ENCODE measurements around the gene DNM2.
"Not testable (repeated sequence)": the region's sequence is repeated elsewhere in the genome, so short reads cannot be mapped to it uniquely, and the experiment has no call there.

DNM2 gene

DNA sequence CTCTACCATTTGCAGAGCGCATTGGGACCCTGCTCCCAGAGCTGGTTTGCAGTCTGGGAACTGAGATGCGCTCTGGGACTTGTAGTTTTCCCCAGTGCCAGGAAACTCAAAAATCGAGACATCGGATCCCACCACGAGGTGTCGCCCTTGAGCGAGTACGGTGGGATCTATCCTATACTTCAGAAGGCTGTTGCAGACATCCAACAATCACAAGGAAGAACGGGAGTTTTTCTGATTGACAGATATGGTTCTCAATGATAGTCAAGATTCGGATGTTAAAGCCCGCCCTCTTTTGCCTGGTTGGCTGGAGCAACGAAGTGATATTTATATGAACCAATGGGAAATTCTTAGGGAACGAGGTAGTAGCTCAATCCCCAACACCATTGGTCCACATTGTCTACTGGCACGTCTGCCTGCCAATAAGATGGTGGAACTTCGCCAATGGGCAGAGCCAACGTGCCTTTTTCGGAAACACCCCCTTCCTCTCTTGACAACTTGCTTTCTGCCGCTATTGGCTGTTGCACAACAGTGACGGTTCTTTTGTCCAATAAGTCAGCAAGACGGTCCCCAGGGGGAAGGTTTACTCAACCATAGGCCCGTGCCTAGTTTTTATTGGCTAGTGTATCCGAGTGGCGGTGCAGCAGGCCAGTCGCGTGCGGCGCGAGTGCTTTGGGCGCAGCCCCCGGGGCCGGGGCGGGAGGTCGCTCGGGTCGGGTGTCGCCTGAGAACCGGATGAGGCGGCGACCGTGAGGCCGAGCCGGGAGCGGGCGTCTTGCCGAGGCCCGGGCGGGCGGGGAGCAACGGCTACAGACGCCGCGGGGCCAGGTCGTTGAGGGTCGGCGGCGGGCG lies at the start of gene DNM2:
Gene DNM2, plus strand, starts transcription at position 724 of the 849 bp plus-strand sequence. CDS start 164 bp downstream, outside the sequence.
- H3K27me3 ChIP-seq (ENCODE audit: insufficient read depth, insufficient read length) = no peaks in the 10 kb centered on the region
- peak within 1 kb of the TSS; percentile 99 for H3K4me3 ChIP-seq (ENCODE audit: insufficient read length, low read depth)
- H3K36me3 ChIP-seq (ENCODE audit: insufficient read depth, insufficient read length, low read length) = peaks cover 42% of the 10 kb centered on the region
- peak within 1 kb of the TSS; percentile 98 for H3K9ac ChIP-seq (ENCODE audit: insufficient read length, low read depth)
- TF ChIP-seq YY1 (IDR thresholded peaks at IDR 0.05; ENCODE audit: insufficient read depth, insufficient read length) (no peak), ZNF274 (IDR thresholded peaks at IDR 0.05; ENCODE audit: low read depth, low read length) (no peak), SUZ12 (IDR thresholded peaks at IDR 0.05; ENCODE audit: extremely low read depth, insufficient read depth, insufficient read length) (no peak)
- H3K9me3 ChIP-seq (ENCODE audit: insufficient read depth, low read length) = no peaks in the 10 kb centered on the region
- H3K4me1 ChIP-seq (ENCODE audit: insufficient read depth, insufficient read length) = no peaks in the 10 kb centered on the region
- DNase-seq (ENCODE audit: low read depth, low spot score) = peak; percentile 100

DNA sequence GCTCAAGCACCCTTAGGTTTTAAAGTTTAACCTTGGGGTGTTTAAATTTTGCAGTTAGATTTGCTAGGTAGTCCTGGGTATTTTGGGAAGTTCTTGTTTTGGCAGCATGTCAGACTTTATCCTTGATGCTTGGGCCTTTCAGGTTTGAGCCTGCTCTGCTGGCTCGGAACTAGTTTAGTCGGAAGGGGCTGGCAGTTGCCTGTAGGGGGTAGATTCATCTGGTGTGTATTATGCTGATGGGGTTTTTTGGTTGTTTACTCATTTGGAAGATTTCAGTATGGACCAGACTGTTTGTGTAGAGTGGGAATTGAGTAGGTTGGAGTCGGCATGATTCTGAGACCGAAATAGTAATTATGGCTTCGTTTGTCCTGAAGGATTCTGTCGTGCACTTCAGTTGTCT lies 48.6 kb upstream of the DNM2 start:
- H3K9me3 ChIP-seq (ENCODE audit: insufficient read depth, low read length) = no peaks in the 10 kb centered on the region
- no peak overlapping the region for H3K9ac ChIP-seq (ENCODE audit: insufficient read length, low read depth)
- DNase-seq (ENCODE audit: low read depth, low spot score) = no peak
- no peak overlapping the region for H3K4me3 ChIP-seq (ENCODE audit: insufficient read length, low read depth)
- H3K27me3 ChIP-seq (ENCODE audit: insufficient read depth, insufficient read length) = no peaks in the 10 kb centered on the region
- no peak for TF ChIP-seq ZNF274 (IDR thresholded peaks at IDR 0.05; ENCODE audit: low read depth, low read length)
- TF ChIP-seq YY1 (IDR thresholded peaks at IDR 0.05; ENCODE audit: insufficient read depth, insufficient read length) = no peak
- TF ChIP-seq SUZ12 (IDR thresholded peaks at IDR 0.05; ENCODE audit: extremely low read depth, insufficient read depth, insufficient read length) = no peak
- peaks cover 5% of the 10 kb centered on the region for H3K4me1 ChIP-seq (ENCODE audit: insufficient read depth, insufficient read length)
- peaks cover 75% of the 10 kb centered on the region for H3K36me3 ChIP-seq (ENCODE audit: insufficient read depth, insufficient read length, low read length)

DNA sequence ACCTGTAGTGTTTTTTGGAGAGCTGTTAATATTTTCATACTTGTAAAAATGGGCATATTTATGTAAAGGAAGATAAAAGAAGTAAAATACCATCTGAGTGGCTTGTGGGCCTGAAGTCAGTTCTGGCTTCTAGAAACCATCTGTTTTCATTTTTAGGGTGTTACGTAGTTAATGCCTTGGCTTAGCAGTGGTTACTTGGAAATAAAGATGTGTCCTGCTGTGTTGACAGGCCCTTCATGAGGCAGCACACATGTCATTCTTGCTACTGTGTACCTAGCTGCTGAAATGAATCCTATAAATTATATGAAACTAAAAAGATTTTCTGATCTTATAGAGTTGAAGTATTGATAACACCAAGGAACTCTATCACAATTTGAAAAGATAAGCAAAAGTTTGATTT lies 47.7 kb upstream of the DNM2 start:
- DNase-seq (ENCODE audit: low read depth, low spot score) = no peak
- Histone ChIP-seq H3K4me3 (ENCODE audit: insufficient read length, low read depth) (no peak overlapping the region), H3K9ac (ENCODE audit: insufficient read length, low read depth) (no peak overlapping the region), H3K4me1 (ENCODE audit: insufficient read depth, insufficient read length) (peaks cover 5% of the 10 kb centered on the region), H3K9me3 (ENCODE audit: insufficient read depth, low read length) (no peaks in the 10 kb centered on the region), H3K36me3 (ENCODE audit: insufficient read depth, insufficient read length, low read length) (peaks cover 82% of the 10 kb centered on the region), H3K27me3 (ENCODE audit: insufficient read depth, insufficient read length) (no peaks in the 10 kb centered on the region)
- no peak for TF ChIP-seq SUZ12 (IDR thresholded peaks at IDR 0.05; ENCODE audit: extremely low read depth, insufficient read depth, insufficient read length)
- TF ChIP-seq YY1 (IDR thresholded peaks at IDR 0.05; ENCODE audit: insufficient read depth, insufficient read length) = no peak
- no peak for TF ChIP-seq ZNF274 (IDR thresholded peaks at IDR 0.05; ENCODE audit: low read depth, low read length)

DNA sequence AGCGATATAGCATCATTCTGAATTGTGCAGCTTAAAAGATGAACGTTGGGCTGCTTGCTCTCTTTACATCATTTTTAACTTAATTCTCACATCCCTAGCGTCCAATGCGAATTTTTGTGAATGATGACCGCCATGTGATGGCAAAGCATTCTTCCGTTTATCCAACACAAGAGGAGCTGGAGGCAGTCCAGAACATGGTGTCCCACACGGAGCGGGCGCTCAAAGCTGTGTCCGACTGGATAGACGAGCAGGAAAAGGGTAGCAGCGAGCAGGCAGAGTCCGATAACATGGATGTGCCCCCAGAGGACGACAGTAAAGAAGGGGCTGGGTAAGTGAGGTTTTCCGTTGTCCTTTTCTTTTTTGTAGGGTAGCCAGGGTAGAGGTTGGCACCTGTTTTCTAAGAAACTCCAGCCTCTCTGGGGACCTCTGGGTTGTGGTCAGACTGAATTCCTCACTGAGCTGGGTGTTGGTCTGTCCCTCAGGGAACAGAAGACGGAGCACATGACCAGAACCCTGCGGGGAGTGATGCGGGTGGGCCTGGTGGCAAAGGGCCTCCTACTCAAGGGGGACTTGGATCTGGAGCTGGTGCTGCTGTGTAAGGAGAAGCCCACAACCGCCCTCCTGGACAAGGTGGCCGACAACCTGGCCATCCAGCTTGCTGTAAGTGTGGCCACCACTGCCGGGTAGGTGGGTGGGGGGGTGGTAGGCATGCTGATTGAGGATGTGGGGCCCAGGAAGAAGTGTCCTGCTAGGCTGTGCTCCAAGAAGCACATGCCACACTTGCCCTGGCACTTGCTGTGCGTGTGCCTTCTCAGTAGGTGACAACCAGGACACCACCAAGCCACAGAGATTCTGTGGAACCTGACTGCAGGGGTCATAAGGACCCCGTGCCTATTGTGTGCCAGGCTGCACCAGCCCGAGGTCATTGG lies 46.7 kb upstream of the DNM2 start:
- Histone ChIP-seq H3K27me3 (ENCODE audit: insufficient read depth, insufficient read length) (no peaks in the 10 kb centered on the region), H3K9ac (ENCODE audit: insufficient read length, low read depth) (peak overlapping the region; percentile 18), H3K36me3 (ENCODE audit: insufficient read depth, insufficient read length, low read length) (peaks cover 89% of the 10 kb centered on the region), H3K4me3 (ENCODE audit: insufficient read length, low read depth) (no peak overlapping the region), H3K4me1 (ENCODE audit: insufficient read depth, insufficient read length) (peaks cover 5% of the 10 kb centered on the region), H3K9me3 (ENCODE audit: insufficient read depth, low read length) (no peaks in the 10 kb centered on the region)
- no peak for DNase-seq (ENCODE audit: low read depth, low spot score)
- TF ChIP-seq SUZ12 (IDR thresholded peaks at IDR 0.05; ENCODE audit: extremely low read depth, insufficient read depth, insufficient read length) = no peak
- no peak for TF ChIP-seq ZNF274 (IDR thresholded peaks at IDR 0.05; ENCODE audit: low read depth, low read length)
- no peak for TF ChIP-seq YY1 (IDR thresholded peaks at IDR 0.05; ENCODE audit: insufficient read depth, insufficient read length)

DNA sequence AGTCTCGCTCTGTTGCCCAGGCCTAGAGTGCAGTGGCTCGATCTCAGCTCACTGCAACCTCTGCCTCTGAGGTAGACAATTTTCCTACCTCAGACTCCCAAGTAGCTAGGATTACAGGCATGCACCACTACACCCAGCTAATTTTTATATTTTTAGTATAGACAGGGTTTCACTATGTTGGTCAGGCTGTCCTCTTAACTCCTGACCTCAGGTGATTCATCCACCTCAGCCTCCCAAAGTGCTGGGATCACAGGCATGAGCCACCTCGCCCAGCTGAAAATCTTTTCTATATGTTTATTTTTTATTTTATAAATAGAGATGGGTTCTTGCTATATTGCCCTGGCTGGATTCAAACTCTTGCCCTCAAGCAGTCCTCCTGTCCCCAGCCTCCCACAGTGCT lies 46.0 kb upstream of the DNM2 start:
- not testable (repeated sequence) for DNase-seq (ENCODE audit: low read depth, low spot score); H3K27me3 ChIP-seq (ENCODE audit: insufficient read depth, insufficient read length); H3K9me3 ChIP-seq (ENCODE audit: insufficient read depth, low read length); H3K9ac ChIP-seq (ENCODE audit: insufficient read length, low read depth); H3K4me3 ChIP-seq (ENCODE audit: insufficient read length, low read depth); H3K4me1 ChIP-seq (ENCODE audit: insufficient read depth, insufficient read length)
- peaks cover 84% of the 10 kb centered on the region for H3K36me3 ChIP-seq (ENCODE audit: insufficient read depth, insufficient read length, low read length)

DNA sequence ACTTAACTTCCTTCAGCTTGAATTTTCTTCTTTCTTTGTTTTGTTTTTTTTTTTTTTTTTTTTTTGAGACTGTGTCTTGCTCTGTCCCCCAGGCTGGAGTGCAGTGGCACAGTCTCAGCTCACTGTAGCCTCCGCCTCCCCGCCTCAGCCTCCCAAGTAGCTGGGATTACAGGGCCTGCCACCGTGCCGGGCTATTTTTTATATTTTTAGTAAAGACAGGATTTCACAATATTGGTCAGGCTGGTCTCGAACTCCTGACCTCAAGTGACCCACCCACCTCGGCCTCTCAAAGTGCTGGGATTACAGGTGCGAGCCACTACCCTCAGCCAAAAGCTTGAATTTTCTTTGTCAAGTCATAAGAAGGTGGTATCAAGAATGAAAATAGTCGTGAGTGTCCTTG lies 42.7 kb upstream of the DNM2 start:
- not testable (repeated sequence) for H3K4me3 ChIP-seq (ENCODE audit: insufficient read length, low read depth); H3K9ac ChIP-seq (ENCODE audit: insufficient read length, low read depth); DNase-seq (ENCODE audit: low read depth, low spot score); H3K4me1 ChIP-seq (ENCODE audit: insufficient read depth, insufficient read length); H3K9me3 ChIP-seq (ENCODE audit: insufficient read depth, low read length); H3K27me3 ChIP-seq (ENCODE audit: insufficient read depth, insufficient read length)
- H3K36me3 ChIP-seq (ENCODE audit: insufficient read depth, insufficient read length, low read length) = peaks cover 92% of the 10 kb centered on the region

DNA sequence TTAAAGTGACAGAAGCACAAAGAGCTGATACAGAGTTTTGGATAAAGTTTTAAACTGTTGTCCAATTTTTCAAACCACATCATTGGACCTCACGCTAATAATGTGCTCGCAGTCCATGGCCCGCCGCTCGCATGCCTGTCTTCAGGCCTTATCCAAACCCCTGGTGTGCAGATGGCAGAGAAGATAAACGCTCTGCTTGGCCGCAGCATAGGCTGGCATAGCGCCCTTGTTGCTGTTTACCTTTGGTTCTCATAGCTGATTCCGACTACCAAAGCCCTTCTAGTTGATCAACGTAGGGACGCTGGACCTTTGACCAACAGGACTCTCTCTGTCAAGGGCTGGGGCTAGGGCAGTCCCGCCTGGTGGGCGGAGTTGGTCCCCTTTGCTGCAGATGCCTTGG lies 40.1 kb upstream of the DNM2 start:
- Histone ChIP-seq H3K27me3 (ENCODE audit: insufficient read depth, insufficient read length) (no peaks in the 10 kb centered on the region), H3K4me1 (ENCODE audit: insufficient read depth, insufficient read length) (peaks cover 15% of the 10 kb centered on the region), H3K4me3 (ENCODE audit: insufficient read length, low read depth) (no peak overlapping the region), H3K9me3 (ENCODE audit: insufficient read depth, low read length) (no peaks in the 10 kb centered on the region), H3K9ac (ENCODE audit: insufficient read length, low read depth) (no peak overlapping the region), H3K36me3 (ENCODE audit: insufficient read depth, insufficient read length, low read length) (peaks cover 93% of the 10 kb centered on the region)
- no peak for DNase-seq (ENCODE audit: low read depth, low spot score)
- TF ChIP-seq ZNF274 (IDR thresholded peaks at IDR 0.05; ENCODE audit: low read depth, low read length) = no peak
- TF ChIP-seq YY1 (IDR thresholded peaks at IDR 0.05; ENCODE audit: insufficient read depth, insufficient read length) = no peak
- TF ChIP-seq SUZ12 (IDR thresholded peaks at IDR 0.05; ENCODE audit: extremely low read depth, insufficient read depth, insufficient read length) = no peak
